KMS-11 (cell line): ENCODE data around the gene PKD2L1.
"Not testable (repeated sequence)": the region's sequence is repeated elsewhere in the genome, so short reads cannot be mapped to it uniquely, and the experiment has no call there.

Experiments
- H2AFZ ChIP-seq: fragments of 200-600 bp; sonication (generic); 2 replicates; pipeline ENCODE4 v1.6.1; 2016; ENCODE audit warnings: antibody characterized with exemption, mixed run types, low read depth
- H3K27ac ChIP-seq: fragments of 200-600 bp; sonication (generic); 2 replicates; pipeline ENCODE4 v1.6.1; 2016; ENCODE audit warnings: mild to moderate bottlenecking, mixed run types
- H3K27me3 ChIP-seq: fragments of 200-600 bp; sonication (generic); 2 replicates; pipeline ENCODE4 v1.6.1; 2017; ENCODE audit warnings: mild to moderate bottlenecking, low read depth, mixed run types, moderate library complexity; ENCODE audit not compliant: insufficient read depth
- H3K36me3 ChIP-seq: fragments of 200-600 bp; sonication (generic); 2 replicates; pipeline ENCODE4 v1.6.1; 2017; ENCODE audit warnings: mild to moderate bottlenecking, mixed run types; ENCODE audit not compliant: insufficient read depth
- H3K4me1 ChIP-seq: fragments of 200-600 bp; sonication (generic); 2 replicates; pipeline ENCODE4 v1.6.1; 2016; ENCODE audit warnings: mild to moderate bottlenecking, low read depth, mixed run types; ENCODE audit not compliant: poor library complexity, severe bottlenecking
- H3K4me2 ChIP-seq: fragments of 200-600 bp; sonication (generic); 2 replicates; pipeline ENCODE4 v1.7.0; 2016; ENCODE audit warnings: mild to moderate bottlenecking, mixed run types
- H3K4me3 ChIP-seq: fragments of 200-600 bp; sonication (generic); IDR thresholded peaks from 2 replicates; pipeline ENCODE4 v1.6.1; 2017; ENCODE audit warnings: low read depth, low read length, mixed read lengths; ENCODE audit not compliant: insufficient read depth
- H3K79me2 ChIP-seq: fragments of 200-600 bp; sonication (generic); 2 replicates; pipeline ENCODE4 v1.6.1; 2016; ENCODE audit warnings: low read depth, mixed run types; ENCODE audit not compliant: insufficient read depth
- H3K9ac ChIP-seq: fragments of 200-600 bp; sonication (generic); 2 replicates; pipeline ENCODE4 v1.6.1; 2016; ENCODE audit warnings: mild to moderate bottlenecking, mixed run types
- H4K20me1 ChIP-seq: fragments of 200-600 bp; sonication (generic); 2 replicates; pipeline ENCODE4 v1.6.1; 2016; ENCODE audit warnings: mild to moderate bottlenecking, mixed run types; ENCODE audit not compliant: insufficient read depth
- TF ChIP-seq, protein P1 (sequence below): fragments of 200-600 bp; sonication (generic); conservative IDR thresholded peaks from 2 replicates; pipeline ENCODE4 v1.6.1; 2017; ENCODE audit warnings: low read depth, mild to moderate bottlenecking, antibody characterized with exemption, low read length, moderate library complexity, mixed read lengths

PKD2L1 gene

DNA sequence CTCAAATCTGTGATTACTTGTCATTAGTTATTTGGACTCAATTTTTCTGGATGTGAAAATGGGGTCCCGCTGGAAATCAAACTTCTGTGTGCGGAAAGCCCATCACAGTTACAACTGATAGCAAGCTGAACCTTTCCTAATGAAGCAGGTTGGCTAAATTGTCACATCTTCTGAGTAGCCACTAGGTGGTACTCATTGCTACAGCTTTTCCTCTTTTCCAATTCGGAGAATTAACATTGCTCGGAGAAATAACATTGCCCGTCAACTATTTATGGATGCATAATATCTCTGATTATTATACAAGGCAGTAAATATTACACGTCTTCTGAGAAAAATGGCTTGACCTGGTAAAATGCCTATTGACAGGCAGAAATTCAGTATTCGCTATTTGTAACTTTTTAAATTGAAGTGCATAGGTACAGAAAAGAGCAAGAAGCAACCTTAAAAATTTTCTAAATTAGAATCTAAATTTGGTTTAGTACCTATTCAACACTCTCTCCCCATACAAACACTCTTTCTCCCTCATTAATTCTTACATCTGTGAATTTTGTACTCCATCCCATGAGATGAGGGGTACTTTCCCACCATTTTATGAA lies 26.2 kb downstream of the PKD2L1 start:
- Histone ChIP-seq H4K20me1 (no peaks in the 10 kb centered on the region), H3K36me3 (no peaks in the 10 kb centered on the region), H3K79me2 (no peaks in the 10 kb centered on the region), H3K4me1 (no peaks in the 10 kb centered on the region), H2AFZ (no peak overlapping the region), H3K27ac (no peak overlapping the region), H3K27me3 (no peaks in the 10 kb centered on the region), H3K9ac (no peak overlapping the region), H3K4me3 (no peak overlapping the region), H3K4me2 (no peak overlapping the region)
- TF ChIP-seq, protein P1, sequence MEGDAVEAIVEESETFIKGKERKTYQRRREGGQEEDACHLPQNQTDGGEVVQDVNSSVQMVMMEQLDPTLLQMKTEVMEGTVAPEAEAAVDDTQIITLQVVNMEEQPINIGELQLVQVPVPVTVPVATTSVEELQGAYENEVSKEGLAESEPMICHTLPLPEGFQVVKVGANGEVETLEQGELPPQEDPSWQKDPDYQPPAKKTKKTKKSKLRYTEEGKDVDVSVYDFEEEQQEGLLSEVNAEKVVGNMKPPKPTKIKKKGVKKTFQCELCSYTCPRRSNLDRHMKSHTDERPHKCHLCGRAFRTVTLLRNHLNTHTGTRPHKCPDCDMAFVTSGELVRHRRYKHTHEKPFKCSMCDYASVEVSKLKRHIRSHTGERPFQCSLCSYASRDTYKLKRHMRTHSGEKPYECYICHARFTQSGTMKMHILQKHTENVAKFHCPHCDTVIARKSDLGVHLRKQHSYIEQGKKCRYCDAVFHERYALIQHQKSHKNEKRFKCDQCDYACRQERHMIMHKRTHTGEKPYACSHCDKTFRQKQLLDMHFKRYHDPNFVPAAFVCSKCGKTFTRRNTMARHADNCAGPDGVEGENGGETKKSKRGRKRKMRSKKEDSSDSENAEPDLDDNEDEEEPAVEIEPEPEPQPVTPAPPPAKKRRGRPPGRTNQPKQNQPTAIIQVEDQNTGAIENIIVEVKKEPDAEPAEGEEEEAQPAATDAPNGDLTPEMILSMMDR: peak; percentile 59

DNA sequence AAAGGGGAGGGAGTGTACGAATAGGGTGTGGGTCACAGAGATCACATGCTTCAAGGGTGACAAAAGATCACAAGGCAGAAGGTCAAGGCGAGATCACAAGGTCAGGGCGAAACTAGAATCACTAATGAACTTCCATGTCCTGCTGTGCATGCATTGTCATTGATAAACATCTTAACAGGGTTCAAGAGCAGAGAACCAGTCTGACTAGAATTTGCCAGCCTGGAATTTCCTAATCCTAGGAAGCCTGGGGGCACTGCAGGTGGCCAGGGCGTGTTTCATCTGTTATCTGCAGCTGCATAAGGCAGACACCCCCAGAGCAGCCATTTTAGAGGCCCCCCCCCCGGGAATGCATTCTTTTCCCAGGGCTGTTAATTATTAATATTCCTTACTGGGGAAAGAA lies 28.9 kb downstream of the PKD2L1 start:
- not testable (repeated sequence) for H2AFZ ChIP-seq, H3K27me3 ChIP-seq, H3K27ac ChIP-seq, H3K79me2 ChIP-seq, H3K36me3 ChIP-seq, H3K9ac ChIP-seq, H3K4me2 ChIP-seq, H3K4me1 ChIP-seq, H4K20me1 ChIP-seq, H3K4me3 ChIP-seq

DNA sequence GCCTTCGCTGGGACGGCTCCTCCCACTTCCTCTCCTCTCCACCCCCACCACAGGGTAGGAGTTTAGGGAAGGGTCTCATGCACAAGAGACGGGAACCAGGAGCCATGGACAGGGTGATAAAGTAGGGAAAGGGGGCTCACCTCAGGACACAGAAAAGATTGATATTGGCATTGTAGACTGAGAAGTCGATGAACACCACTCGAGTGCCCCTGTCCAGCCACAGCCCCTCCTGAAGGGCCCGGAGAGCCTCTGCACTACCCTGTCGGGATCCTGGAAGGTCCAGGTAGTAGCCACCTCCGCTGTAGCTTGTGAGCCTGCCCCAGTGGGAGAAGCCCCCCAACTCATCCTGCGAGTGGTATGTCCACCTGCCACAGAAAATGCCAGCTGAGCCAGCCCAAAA lies 32.8 kb downstream of the PKD2L1 start:
- TF ChIP-seq, protein P1: no peak
- Histone ChIP-seq H2AFZ (no peak overlapping the region), H4K20me1 (no peaks in the 10 kb centered on the region), H3K36me3 (no peaks in the 10 kb centered on the region), H3K4me1 (no peaks in the 10 kb centered on the region), H3K27ac (no peak overlapping the region), H3K4me3 (no peak overlapping the region), H3K79me2 (no peaks in the 10 kb centered on the region), H3K9ac (no peak overlapping the region), H3K27me3 (no peaks in the 10 kb centered on the region), H3K4me2 (no peak overlapping the region)

DNA sequence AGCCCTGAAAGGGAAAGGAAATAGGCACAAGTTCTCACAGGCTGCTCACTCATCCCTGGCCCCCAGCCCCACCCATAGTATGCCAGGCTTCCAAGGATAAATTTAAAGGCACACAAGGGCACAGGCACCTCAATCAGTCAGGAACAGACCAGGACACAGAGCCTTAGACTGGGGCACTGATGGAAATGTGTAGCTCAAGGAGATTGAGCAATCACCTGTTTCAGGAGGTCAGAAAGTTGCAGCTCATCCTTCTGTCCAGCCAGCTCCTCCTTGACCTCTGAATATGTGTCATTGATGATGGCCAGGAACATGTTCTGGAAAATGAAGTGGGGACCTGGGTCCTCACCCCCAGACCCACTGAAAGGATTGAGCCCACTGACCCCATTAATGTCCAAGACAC lies 37.0 kb downstream of the PKD2L1 start:
- no peak overlapping the region for H2AFZ ChIP-seq
- H3K27ac ChIP-seq: no peak overlapping the region
- H3K9ac ChIP-seq: no peak overlapping the region
- H3K27me3 ChIP-seq: no peaks in the 10 kb centered on the region
- H4K20me1 ChIP-seq: no peaks in the 10 kb centered on the region
- H3K79me2 ChIP-seq: no peaks in the 10 kb centered on the region
- TF ChIP-seq, protein P1: no peak
- H3K36me3 ChIP-seq: no peaks in the 10 kb centered on the region
- no peaks in the 10 kb centered on the region for H3K4me1 ChIP-seq
- H3K4me2 ChIP-seq: no peak overlapping the region
- H3K4me3 ChIP-seq: no peak overlapping the region

GRCh38 chr10:100292300-100292699 lies 37.7 kb downstream of the PKD2L1 start:
- H4K20me1 ChIP-seq, H3K27me3 ChIP-seq, H2AFZ ChIP-seq, H3K4me1 ChIP-seq, H3K27ac ChIP-seq, H3K4me2 ChIP-seq, H3K79me2 ChIP-seq, H3K4me3 ChIP-seq, H3K9ac ChIP-seq, H3K36me3 ChIP-seq: not testable (repeated sequence)
